Lower lobe of right lung (tissue), 2 donors: ENCODE data around the gene FADS1. TPM values are rescaled to one million over a fixed set of nuclear protein-coding genes. Genes with fewer than 3 reads are reported as not detected.
A peak's percentile ranks its signal among the peaks of the same experiment; 100 is the strongest.

Experiments used
- ATAC-seq, 2 donors: fragments of 200-7000 bp; cut with Tn5 transposase; one replicate each; pipeline ENCODE4 v1.9.1; 2020 to 2022; ENCODE audit warnings: mild to moderate bottlenecking in 2 of 2, moderate library complexity in 2 of 2
- DNase-seq: peaks from one replicate; pipeline ENCODE4 v3.0.0-alpha.2; 2020
- H3K27ac ChIP-seq: fragments of 200-600 bp; one replicate; pipeline ENCODE4 v1.8.0; 2022
- H3K27me3 ChIP-seq: fragments of 200-600 bp; one replicate; pipeline ENCODE4 v1.8.0; 2022; ENCODE audit warnings: low read depth
- H3K36me3 ChIP-seq: fragments of 200-600 bp; one replicate; pipeline ENCODE4 v1.8.0; 2022; ENCODE audit warnings: mild to moderate bottlenecking
- H3K4me1 ChIP-seq: fragments of 200-600 bp; one replicate; pipeline ENCODE4 v1.8.0; 2022
- H3K4me3 ChIP-seq: fragments of 200-600 bp; one replicate; pipeline ENCODE4 v1.8.0; 2022; ENCODE audit warnings: mild to moderate bottlenecking
- H3K9me3 ChIP-seq: fragments of 200-600 bp; one replicate; pipeline ENCODE4 v1.8.0; 2022
- CTCF ChIP-seq: fragments of 200-600 bp; IDR thresholded peaks from one replicate; pipeline ENCODE4 v1.8.0; 2022; ENCODE audit warnings: antibody characterized with exemption, mild to moderate bottlenecking
- intact Hi-C: fragments of 100-400 bp; cut with DNase I; formaldehyde crosslinking; loops from one replicate; pipeline ENCODE4 v1.11.0; 2022
- total RNA-seq: library from RNA; stranded (reverse); fragmentation: NEBNext Ultra II Directional; extraction: Animal tissue kit (Norgen Biotek cat#: 25700); gene quantifications from one replicate; pipeline ENCODE4 v1.2.1, GENCODE V29; 2021
- donor health status: DM: no; HTN: yes; CAD: no; lungs with severe emphysema.

FADS1 gene
- total RNA-seq, 1 donor from 2014 or later: 63.6 TPM

GRCh38 chr11:61782299-61782698 lies 34.5 kb downstream of the FADS1 start:
- H3K4me3 ChIP-seq: no peak overlapping the region
- H3K36me3 ChIP-seq: peaks cover 51% of the 10 kb centered on the region
- no peak for DNase-seq
- no peak for ATAC-seq
- no peak overlapping the region for H3K27ac ChIP-seq
- no peak for TF ChIP-seq CTCF
- intact Hi-C loops: no loop called here
- H3K4me1 ChIP-seq: no peaks in the 10 kb centered on the region
- no peaks in the 10 kb centered on the region for H3K9me3 ChIP-seq
- no peaks in the 10 kb centered on the region for H3K27me3 ChIP-seq

GRCh38 chr11:61781585-61781984 lies 35.2 kb downstream of the FADS1 start:
- DNase-seq (peak; percentile 35), ATAC-seq (no peak)
- intact Hi-C loops: no loop called here
- no peak for TF ChIP-seq CTCF
- no peaks in the 10 kb centered on the region for H3K9me3 ChIP-seq
- peaks cover 44% of the 10 kb centered on the region for H3K36me3 ChIP-seq
- no peak overlapping the region for H3K27ac ChIP-seq
- H3K4me3 ChIP-seq: no peak overlapping the region
- no peaks in the 10 kb centered on the region for H3K4me1 ChIP-seq
- H3K27me3 ChIP-seq: no peaks in the 10 kb centered on the region

GRCh38 chr11:61780581-61781162 lies 36.1 kb downstream of the FADS1 start:
- H3K36me3 ChIP-seq: peaks cover 34% of the 10 kb centered on the region
- no peak for ATAC-seq
- TF ChIP-seq CTCF: no peak
- H3K4me3 ChIP-seq: no peak overlapping the region
- no peak overlapping the region for H3K27ac ChIP-seq
- H3K27me3 ChIP-seq: no peaks in the 10 kb centered on the region
- intact Hi-C loops: no loop called here
- H3K4me1 ChIP-seq: no peaks in the 10 kb centered on the region
- no peaks in the 10 kb centered on the region for H3K9me3 ChIP-seq
- DNase-seq: no peak

- intact Hi-C loops: no loop called here
- Histone ChIP-seq H3K27me3 (no peaks in the 10 kb centered on the region), H3K4me1 (no peaks in the 10 kb centered on the region), H3K27ac (no peak overlapping the region), H3K36me3 (peaks cover 27% of the 10 kb centered on the region), H3K4me3 (no peak overlapping the region), H3K9me3 (no peaks in the 10 kb centered on the region)
- ATAC-seq: no peak
- no peak for DNase-seq
- no peak for TF ChIP-seq CTCF
These were observed 36.9 kb downstream of the FADS1 start for GRCh38 chr11:61779666-61780525.

- DNase-seq (no peak), ATAC-seq (no peak)
- no peak overlapping the region for H3K27ac ChIP-seq
- H3K4me1 ChIP-seq: no peaks in the 10 kb centered on the region
- H3K36me3 ChIP-seq: peaks cover 18% of the 10 kb centered on the region
- H3K4me3 ChIP-seq: no peak overlapping the region
- intact Hi-C loops: no loop called here
- H3K9me3 ChIP-seq: no peaks in the 10 kb centered on the region
- no peak for TF ChIP-seq CTCF
- H3K27me3 ChIP-seq: no peaks in the 10 kb centered on the region
These were observed 37.7 kb downstream of the FADS1 start for GRCh38 chr11:61778920-61779650.
